T-helper 22 cell (primary cell): ENCODE measurements around the gene ITGB2.

Experiments
- DNase-seq: peaks from one replicate; pipeline ENCODE4 v3.0.0-alpha.2; 2020; ENCODE audit warnings: low read depth

The ITGB2 gene

GRCh38 chr21:44955141-44955797 lies 34.6 kb upstream of the ITGB2 start:
- no peak for DNase-seq

GRCh38 chr21:44954281-44954771 lies 33.6 kb upstream of the ITGB2 start:
- no peak for DNase-seq

- DNase-seq, result no peak
Observed at GRCh38 chr21:44953628-44954021, 32.9 kb upstream of the ITGB2 start.

DNA sequence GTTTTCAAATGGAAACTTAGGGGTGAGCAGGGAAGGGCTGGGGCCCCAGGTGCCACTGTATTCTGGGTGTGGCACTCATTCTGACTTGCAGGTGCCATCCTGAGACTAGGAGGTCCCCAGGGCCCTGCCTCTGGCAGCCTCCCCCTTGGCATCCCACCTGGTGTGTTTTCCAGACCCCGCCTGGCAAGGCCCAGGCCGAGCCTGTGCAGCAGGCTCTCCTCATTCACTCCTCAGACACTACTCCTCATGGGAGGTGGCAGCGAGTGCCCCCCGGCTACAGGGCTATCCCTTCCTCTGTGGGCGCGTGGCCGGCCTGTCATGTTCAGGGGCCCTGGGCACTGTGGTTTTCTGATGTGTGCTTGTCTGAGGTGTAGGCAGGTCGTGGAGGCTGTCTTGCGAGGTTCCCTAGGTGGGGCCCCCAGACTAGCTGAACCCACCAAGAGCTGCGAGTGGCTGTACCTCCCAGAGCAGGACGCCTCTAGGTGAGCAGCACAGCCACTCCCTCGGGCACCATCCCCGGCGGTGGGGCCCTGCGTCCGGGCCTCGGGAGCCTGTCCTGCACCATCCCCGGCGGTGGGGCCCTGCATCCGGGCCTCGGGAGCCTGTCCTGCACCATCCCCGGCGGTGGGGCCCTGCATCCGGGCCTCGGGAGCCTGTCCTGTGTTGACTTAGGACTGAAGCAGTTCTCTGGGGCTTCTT lies 32.4 kb upstream of the ITGB2 start:
- DNase-seq, result no peak

GRCh38 chr21:44952116-44952928 lies 31.6 kb upstream of the ITGB2 start:
- DNase-seq, result no peak

DNA sequence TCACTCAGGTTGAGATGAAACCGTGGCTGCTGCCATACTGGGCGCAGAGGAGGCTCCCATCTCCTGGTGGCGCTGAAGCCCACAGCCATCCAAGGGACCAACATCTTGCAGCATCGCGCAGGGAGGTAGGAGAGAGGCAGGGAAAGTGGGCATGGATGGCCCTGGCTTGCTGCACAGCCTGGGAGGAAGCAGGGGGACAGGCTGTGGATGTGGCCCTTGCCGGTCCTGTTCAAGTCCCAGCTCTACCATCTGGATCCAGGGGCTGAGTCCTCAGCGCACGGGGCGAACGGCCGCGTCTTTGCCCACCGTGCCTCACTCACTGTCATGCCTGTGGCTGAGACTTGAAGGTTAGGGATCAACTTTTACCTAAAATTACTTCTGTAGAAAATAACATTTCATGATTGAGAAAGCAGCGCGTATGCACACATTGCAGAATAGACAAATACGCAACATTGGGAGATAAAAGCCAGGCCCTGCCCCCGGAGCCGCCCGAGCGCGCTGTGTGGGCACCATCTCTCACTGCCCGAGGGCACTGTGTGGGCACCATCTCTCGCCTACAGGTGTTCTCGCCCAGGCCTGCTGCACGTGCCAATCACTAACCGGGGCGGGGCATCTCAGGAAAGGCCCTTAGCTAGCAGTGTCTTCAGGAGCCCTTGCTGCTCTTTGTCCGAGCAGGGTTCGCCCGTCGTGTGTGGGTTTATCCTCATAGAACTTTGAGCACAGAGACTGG lies 30.7 kb upstream of the ITGB2 start:
- no peak for DNase-seq

GRCh38 chr21:44950351-44950750 lies 29.7 kb upstream of the ITGB2 start:
- DNase-seq, result no peak

DNA sequence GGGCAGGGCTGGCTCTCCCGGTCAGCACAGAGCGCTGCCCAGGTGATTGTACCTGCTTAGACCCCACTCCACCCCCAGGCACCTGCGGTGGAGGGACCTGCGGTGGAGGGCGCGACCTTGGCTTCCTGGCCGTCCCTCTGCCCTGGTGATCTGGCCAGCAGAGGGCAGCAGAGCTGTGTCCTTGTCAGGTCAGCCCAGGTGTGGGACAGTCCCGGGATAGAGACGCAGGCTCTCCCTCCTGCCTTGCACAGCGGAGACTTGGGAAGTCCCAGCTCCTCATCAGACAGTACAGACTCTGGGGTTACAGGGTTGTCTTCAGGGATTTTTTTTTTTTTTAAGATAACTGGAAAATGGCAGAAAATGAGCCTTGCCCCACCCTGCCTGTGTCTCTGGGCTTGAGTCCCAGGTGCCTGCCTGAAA lies 29.1 kb upstream of the ITGB2 start:
- DNase-seq, result peak; percentile 58

- no peak for DNase-seq
Observed at GRCh38 chr21:44949161-44949778, 28.6 kb upstream of the ITGB2 start.

- DNase-seq, result no peak
Observed at GRCh38 chr21:44948426-44949120, 27.9 kb upstream of the ITGB2 start.

DNA sequence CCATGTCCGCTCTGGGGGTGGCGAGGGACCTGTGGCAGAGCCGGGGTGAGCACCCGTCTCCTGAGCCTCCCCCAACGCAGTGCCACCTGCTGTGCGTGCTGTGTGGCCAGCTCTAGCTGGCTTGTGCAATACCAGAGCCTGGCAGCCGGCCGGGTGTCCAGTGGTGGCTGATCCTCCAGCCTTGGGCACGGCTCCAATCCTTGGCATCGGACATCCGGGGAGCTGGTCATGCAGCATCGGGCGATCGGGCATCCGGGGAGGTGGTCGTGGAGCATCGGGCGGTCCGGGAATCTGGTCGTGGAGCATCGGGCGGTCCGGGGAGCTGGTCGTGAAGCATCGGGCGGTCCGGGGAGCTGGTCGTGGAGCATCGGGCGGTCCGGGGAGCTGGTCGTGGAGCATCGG lies 27.2 kb upstream of the ITGB2 start:
- no peak for DNase-seq

DNA sequence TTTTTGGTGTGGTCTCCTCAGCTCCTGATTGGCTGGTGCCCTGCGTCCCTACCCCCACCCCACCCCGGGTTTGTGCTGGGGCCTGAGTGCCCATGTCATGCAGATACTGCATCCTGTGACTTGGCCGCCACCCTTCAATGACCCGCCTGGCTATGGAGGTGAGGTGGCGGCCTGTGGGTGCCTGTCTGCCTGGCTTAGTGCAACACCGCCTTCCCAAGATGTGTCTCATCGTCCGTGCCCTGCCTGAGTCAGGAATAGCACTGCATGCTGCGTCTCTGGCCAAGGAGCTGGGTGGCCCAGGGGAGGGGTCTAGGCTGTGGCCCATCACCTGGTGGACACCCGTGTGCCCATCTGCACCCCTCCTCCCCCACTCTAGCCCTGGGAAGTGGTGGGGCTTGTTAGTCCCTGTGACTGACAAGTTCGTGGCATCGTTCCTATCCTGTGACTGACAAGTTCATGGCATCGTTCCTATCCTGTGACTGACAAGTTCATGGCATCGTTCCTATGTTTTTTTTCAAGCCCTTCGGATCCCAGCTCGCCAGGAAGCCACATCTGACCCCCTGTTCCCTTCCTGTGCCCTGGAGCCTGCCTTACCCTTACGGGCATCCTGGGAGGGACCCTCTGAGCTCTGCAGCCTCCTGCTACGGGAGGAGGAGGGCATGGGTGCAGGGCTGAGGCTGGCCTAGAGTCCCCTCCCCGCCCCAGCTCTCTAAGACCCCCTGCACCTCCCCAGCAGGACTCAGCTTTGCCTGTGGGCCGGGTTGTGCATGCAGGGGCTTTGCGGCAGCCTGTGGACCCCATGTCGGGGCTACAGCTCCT lies 26.6 kb upstream of the ITGB2 start:
- no peak for DNase-seq

DNA sequence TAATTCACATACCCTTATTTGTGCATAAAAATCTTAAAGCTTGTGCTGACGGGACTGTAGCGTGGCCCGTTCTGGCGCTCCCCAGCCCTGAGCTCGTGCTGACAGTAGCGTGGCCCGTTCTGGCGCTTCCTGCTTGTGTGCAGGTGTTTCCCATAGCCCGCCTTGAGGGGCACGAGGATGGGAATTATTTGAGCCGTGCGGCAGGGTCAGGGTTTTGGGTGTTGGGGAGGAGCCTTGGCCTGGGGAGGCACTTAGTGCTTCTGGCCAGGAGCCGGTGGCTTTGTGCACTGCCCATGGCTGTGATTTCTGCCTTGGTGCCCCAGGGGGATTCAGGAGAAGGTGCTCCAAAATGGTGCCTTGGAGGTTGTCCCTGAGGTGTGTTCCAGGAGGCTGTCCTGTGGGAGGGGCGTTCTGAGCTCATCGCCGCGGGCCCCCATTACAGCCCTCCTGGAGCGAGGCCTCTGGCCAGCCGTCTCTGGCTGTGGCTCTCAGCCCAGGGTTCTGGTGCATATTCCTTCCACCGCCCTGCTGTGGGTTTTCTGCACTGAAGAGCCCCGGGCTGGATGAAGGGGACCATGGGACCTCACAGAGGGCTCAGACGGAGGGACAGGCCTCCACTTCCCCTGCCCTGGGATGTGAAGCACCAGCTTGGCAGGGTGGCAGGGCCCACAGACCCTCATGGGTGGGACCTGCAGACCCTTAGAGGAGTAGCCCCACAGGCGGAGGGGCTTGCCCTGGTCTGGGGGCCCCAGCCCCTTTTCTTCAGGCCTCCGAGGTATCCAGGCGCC lies 25.7 kb upstream of the ITGB2 start:
- DNase-seq, result no peak

- DNase-seq, result no peak
Observed at GRCh38 chr21:44944596-44944995, 23.9 kb upstream of the ITGB2 start.

DNA sequence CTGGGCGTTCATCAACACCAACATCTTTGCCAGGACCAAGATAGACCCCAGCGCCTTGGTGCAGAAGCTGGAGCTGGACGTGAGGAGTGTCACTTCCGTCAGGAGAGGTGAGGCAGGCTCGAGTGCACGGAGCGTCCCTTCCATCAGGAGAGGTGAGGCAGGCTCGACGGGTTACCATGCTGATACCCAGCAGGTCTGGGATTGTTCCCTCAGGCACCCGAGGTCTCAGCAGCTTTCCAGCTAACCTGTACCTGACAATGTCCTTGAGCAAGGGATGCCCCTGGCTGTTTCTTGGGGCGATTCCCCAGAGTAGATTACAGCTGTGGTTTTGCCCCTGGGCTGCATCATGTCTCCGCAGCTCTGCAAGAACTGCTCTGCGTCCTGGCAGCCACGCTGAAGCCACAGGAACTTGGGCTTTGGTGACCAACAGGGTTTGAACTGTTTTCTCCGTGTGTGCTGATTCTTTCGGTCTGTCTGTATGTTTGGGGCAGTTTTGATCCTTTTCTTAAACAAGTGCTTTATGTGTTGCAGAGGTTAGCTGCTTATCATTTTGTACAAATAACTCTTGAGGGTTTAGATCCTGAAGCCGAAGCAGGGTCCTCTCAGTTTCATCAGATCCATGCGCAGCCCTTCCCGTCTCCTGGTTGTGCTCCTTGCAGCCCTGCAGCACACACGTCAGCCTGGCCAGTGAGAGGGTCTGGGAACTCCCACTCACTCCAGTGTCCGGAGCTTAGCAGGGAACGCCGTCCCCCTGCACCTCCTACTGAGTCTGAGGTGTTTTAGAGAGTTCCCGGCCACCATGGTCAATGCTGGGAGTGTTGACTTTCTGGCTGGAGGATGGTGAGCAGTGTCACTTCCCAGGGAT lies 23.2 kb upstream of the ITGB2 start:
- DNase-seq, result no peak

DNA sequence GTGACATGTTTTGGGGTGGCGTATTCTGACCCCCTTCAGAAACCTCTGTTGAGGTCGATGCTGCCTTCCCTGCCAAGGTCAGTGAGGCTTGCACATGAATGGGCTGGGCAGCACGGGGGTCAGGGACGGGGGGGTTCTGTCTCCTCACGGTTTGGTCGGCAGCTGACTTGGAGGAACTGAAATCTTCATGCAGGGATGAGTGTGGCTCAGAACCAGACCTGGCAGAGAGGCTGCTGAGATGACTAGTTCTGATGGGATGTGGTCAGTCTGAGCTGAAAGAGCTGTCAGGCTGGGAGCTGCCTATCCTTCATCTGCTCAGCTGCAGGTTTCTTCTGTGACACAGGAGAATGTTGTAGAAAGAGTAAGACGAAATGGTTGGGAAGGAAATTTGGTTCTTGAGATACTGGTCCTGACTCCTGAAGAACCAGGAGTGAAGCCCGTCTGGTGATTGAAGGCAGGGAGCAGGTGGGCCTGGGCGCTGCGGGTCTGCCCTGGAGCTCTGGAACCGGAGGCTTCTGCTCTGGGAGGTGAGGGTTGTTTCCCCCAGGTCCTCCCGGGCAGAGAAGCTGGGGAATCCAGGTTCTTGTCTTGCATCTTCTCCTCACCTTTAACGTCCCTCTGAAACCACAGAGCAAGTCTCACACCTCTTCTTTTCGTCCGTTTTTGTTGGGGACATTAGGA lies 22.4 kb upstream of the ITGB2 start:
- DNase-seq, result no peak

DNA sequence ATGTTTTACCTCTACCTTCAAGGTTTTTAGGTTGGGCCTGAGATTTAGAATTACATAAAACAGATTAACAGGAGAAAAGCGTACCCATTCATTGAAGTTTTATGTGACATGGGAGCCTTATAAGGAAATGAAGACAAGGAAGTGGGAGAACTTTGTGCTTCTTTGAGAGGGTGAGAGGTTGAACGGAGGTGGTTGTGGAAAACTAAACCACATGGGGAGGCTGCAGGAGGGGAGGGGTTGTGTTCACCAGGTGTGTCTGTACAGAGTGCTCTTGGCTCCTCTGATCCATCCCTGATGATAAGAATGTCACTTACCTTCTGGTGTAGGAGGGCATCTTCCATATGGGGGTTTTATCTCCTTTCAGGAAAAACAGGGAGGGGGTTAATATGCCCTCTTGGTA lies 21.9 kb upstream of the ITGB2 start:
- DNase-seq, result no peak

- no peak for DNase-seq
Observed at GRCh38 chr21:44941567-44941966, 20.9 kb upstream of the ITGB2 start.
